Measurements from ENCODE around the gene ADAMTS8. TPM values are rescaled to one million over a fixed set of nuclear protein-coding genes. Genes with fewer than 3 reads are reported as not detected.

Gene ADAMTS8
- total RNA-seq, 2 experiments from 2014 or later, result not detected

- no peaks in the 10 kb centered on the region for H3K9me3 Mint-ChIP-seq
- H3K27ac Mint-ChIP-seq, result no peak overlapping the region
- CTCF ChIA-PET, result interaction anchor here (0.6 to 1.1 kb wide), 2 partner anchors 13 to 192 kb away, joined by 3 to 7 read pairs; no protein-coding TSS in a partner anchor
- intact Hi-C loops (cut with micrococcal nuclease), result no loop called here
- H3K27me3 Mint-ChIP-seq (ENCODE audit: low read depth), result peaks cover 17% of the 10 kb centered on the region
- H3K4me3 Mint-ChIP-seq, result no peak overlapping the region
- DNase-seq, result no peak
- H3K36me3 Mint-ChIP-seq (ENCODE audit: low read depth), result no peaks in the 10 kb centered on the region
- H3K4me1 Mint-ChIP-seq (ENCODE audit: low read depth), result no peaks in the 10 kb centered on the region
Measured at GRCh38 chr11:130421697-130422096, 6.7 kb downstream of the ADAMTS8 start.

GRCh38 chr11:130421199-130421585 lies 7.2 kb downstream of the ADAMTS8 start:
- Mint-ChIP-seq H3K27me3 (ENCODE audit: low read depth) (peaks cover 12% of the 10 kb centered on the region), H3K9me3 (no peaks in the 10 kb centered on the region), H3K36me3 (ENCODE audit: low read depth) (no peaks in the 10 kb centered on the region), H3K4me1 (ENCODE audit: low read depth) (no peaks in the 10 kb centered on the region), H3K4me3 (no peak overlapping the region), H3K27ac (no peak overlapping the region)
- no peak for DNase-seq
- CTCF ChIA-PET, result interaction anchor here (0.6 to 1.1 kb wide), 2 partner anchors 14 to 191 kb away, joined by 3 to 7 read pairs; no protein-coding TSS in a partner anchor
- intact Hi-C loops (cut with micrococcal nuclease), result no loop called here

- no peaks in the 10 kb centered on the region for H3K36me3 Mint-ChIP-seq (ENCODE audit: low read depth)
- no peaks in the 10 kb centered on the region for H3K4me1 Mint-ChIP-seq (ENCODE audit: low read depth)
- no peak for DNase-seq
- no peak overlapping the region for H3K4me3 Mint-ChIP-seq
- H3K27ac Mint-ChIP-seq, result no peak overlapping the region
- H3K27me3 Mint-ChIP-seq (ENCODE audit: low read depth), result peaks cover 12% of the 10 kb centered on the region
- no peaks in the 10 kb centered on the region for H3K9me3 Mint-ChIP-seq
- CTCF ChIA-PET, result interaction anchor here (1.1 kb wide), 1 partner anchor 14 kb away, joined by 7 read pairs; no protein-coding TSS in a partner anchor
- intact Hi-C loops (cut with micrococcal nuclease), result no loop called here
Measured at GRCh38 chr11:130420478-130421198, 7.8 kb downstream of the ADAMTS8 start.

- intact Hi-C loops (cut with micrococcal nuclease), result no loop called here
- H3K27ac Mint-ChIP-seq, result no peak overlapping the region
Measured at GRCh38 chr11:130418756-130419155, 9.7 kb downstream of the ADAMTS8 start.

GRCh38 chr11:130418210-130418609 lies 10.2 kb downstream of the ADAMTS8 start:
- intact Hi-C loops (cut with micrococcal nuclease), result no loop called here
- H3K36me3 Mint-ChIP-seq (ENCODE audit: low read depth), result no peaks in the 10 kb centered on the region
- DNase-seq, result no peak
- no peak overlapping the region for H3K4me3 Mint-ChIP-seq
- H3K27ac Mint-ChIP-seq, result no peak overlapping the region
- peaks cover 2% of the 10 kb centered on the region for H3K4me1 Mint-ChIP-seq (ENCODE audit: low read depth)
- CTCF ChIA-PET, result no interaction called here
- H3K27me3 Mint-ChIP-seq (ENCODE audit: low read depth), result peaks cover 3% of the 10 kb centered on the region
- H3K9me3 Mint-ChIP-seq, result no peaks in the 10 kb centered on the region

More at GRCh38 chr11:130418756-130419155, 9.7 kb downstream of the ADAMTS8 start:
- DNase-seq, result no peak
- H3K36me3 Mint-ChIP-seq (ENCODE audit: low read depth), result no peaks in the 10 kb centered on the region
- H3K4me1 Mint-ChIP-seq (ENCODE audit: low read depth), result peaks cover 2% of the 10 kb centered on the region
- CTCF ChIA-PET, result no interaction called here
- H3K27me3 Mint-ChIP-seq (ENCODE audit: low read depth), result peaks cover 3% of the 10 kb centered on the region
- H3K9me3 Mint-ChIP-seq, result no peaks in the 10 kb centered on the region
- H3K4me3 Mint-ChIP-seq, result no peak overlapping the region

GRCh38 chr11:130416906-130417305 lies 11.5 kb downstream of the ADAMTS8 start:
- no peaks in the 10 kb centered on the region for H3K27me3 Mint-ChIP-seq (ENCODE audit: low read depth)
- intact Hi-C loops (cut with micrococcal nuclease), result no loop called here
- H3K4me3 Mint-ChIP-seq, result no peak overlapping the region
- no peaks in the 10 kb centered on the region for H3K9me3 Mint-ChIP-seq
- no peak overlapping the region for H3K27ac Mint-ChIP-seq
- DNase-seq, result no peak
- H3K4me1 Mint-ChIP-seq (ENCODE audit: low read depth), result peaks cover 2% of the 10 kb centered on the region
- CTCF ChIA-PET, result interaction anchor here (2.0 to 2.5 kb wide), 2 partner anchors 14 to 445 kb away, joined by 5 to 7 read pairs; no protein-coding TSS in a partner anchor
- no peaks in the 10 kb centered on the region for H3K36me3 Mint-ChIP-seq (ENCODE audit: low read depth)

GRCh38 chr11:130416530-130416882 lies 11.9 kb downstream of the ADAMTS8 start:
- Mint-ChIP-seq H3K27ac (no peak overlapping the region), H3K36me3 (ENCODE audit: low read depth) (no peaks in the 10 kb centered on the region), H3K4me1 (ENCODE audit: low read depth) (peaks cover 2% of the 10 kb centered on the region), H3K27me3 (ENCODE audit: low read depth) (no peaks in the 10 kb centered on the region), H3K4me3 (no peak overlapping the region), H3K9me3 (no peaks in the 10 kb centered on the region)
- intact Hi-C loops (cut with micrococcal nuclease), result no loop called here
- CTCF ChIA-PET, result interaction anchor here (2.0 to 2.5 kb wide), 2 partner anchors 15 to 446 kb away, joined by 5 to 7 read pairs; no protein-coding TSS in a partner anchor
- DNase-seq, result no peak

- no peaks in the 10 kb centered on the region for H3K36me3 Mint-ChIP-seq (ENCODE audit: low read depth)
- CTCF ChIA-PET, result interaction anchor here (2.0 to 2.5 kb wide), 2 partner anchors 15 to 446 kb away, joined by 5 to 7 read pairs; no protein-coding TSS in a partner anchor
- intact Hi-C loops (cut with micrococcal nuclease), result no loop called here
- peaks cover 2% of the 10 kb centered on the region for H3K4me1 Mint-ChIP-seq (ENCODE audit: low read depth)
- H3K27me3 Mint-ChIP-seq (ENCODE audit: low read depth), result no peaks in the 10 kb centered on the region
- H3K9me3 Mint-ChIP-seq, result no peaks in the 10 kb centered on the region
- no peak overlapping the region for H3K4me3 Mint-ChIP-seq
- no peak for DNase-seq
- no peak overlapping the region for H3K27ac Mint-ChIP-seq
Measured at GRCh38 chr11:130415731-130416529, 12.5 kb downstream of the ADAMTS8 start.

- Mint-ChIP-seq H3K4me3 (no peak overlapping the region), H3K4me1 (ENCODE audit: low read depth) (peaks cover 2% of the 10 kb centered on the region), H3K27me3 (ENCODE audit: low read depth) (no peaks in the 10 kb centered on the region), H3K9me3 (no peaks in the 10 kb centered on the region), H3K36me3 (ENCODE audit: low read depth) (no peaks in the 10 kb centered on the region), H3K27ac (no peak overlapping the region)
- no peak for DNase-seq
- CTCF ChIA-PET, result no interaction called here
- intact Hi-C loops (cut with micrococcal nuclease), result no loop called here
Measured at GRCh38 chr11:130414107-130415080, 14.0 kb downstream of the ADAMTS8 start.

GRCh38 chr11:130413405-130414106 lies 14.9 kb downstream of the ADAMTS8 start:
- no peak overlapping the region for H3K4me3 Mint-ChIP-seq

GRCh38 chr11:130411223-130411622 lies 17.2 kb downstream of the ADAMTS8 start:
- Mint-ChIP-seq H3K27ac (no peak overlapping the region), H3K9me3 (no peaks in the 10 kb centered on the region), H3K27me3 (ENCODE audit: low read depth) (no peaks in the 10 kb centered on the region), H3K4me3 (no peak overlapping the region), H3K4me1 (ENCODE audit: low read depth) (peaks cover 2% of the 10 kb centered on the region), H3K36me3 (ENCODE audit: low read depth) (no peaks in the 10 kb centered on the region)
- DNase-seq, result no peak
- intact Hi-C loops (cut with micrococcal nuclease), result no loop called here
- CTCF ChIA-PET, result no interaction called here

More at GRCh38 chr11:130413405-130414106, 14.9 kb downstream of the ADAMTS8 start:
- Mint-ChIP-seq H3K9me3 (no peaks in the 10 kb centered on the region), H3K4me1 (ENCODE audit: low read depth) (peaks cover 2% of the 10 kb centered on the region), H3K36me3 (ENCODE audit: low read depth) (no peaks in the 10 kb centered on the region), H3K27ac (no peak overlapping the region), H3K27me3 (ENCODE audit: low read depth) (no peaks in the 10 kb centered on the region)
- DNase-seq, result no peak
- CTCF ChIA-PET, result no interaction called here
- intact Hi-C loops (cut with micrococcal nuclease), result no loop called here
